Ascending aorta (tissue), 2 donors: ENCODE measurements around the gene ETFDH. TPM values are rescaled to one million over a fixed set of nuclear protein-coding genes. Genes with fewer than 3 reads are reported as not detected.
A peak's percentile ranks its signal among the peaks of the same experiment; 100 is the strongest.
"Not testable (repeated sequence)": the region's sequence is repeated elsewhere in the genome, so short reads cannot be mapped to it uniquely, and the experiment has no call there.

Source experiments
- DNase-seq, 2 donors: peaks; one replicate each; pipeline ENCODE4 v3.0.0-alpha.2; 2019; ENCODE audit warnings: low spot score in 2 of 2
- H3K27ac ChIP-seq, 2 donors: fragments of 200-600 bp; sonication (generic); one replicate each; pipeline ENCODE4 v1.5.1; 2016 to 2017; ENCODE audit warnings: mild to moderate bottlenecking in 1 of 2
- H3K27me3 ChIP-seq: fragments of 200-600 bp; sonication (generic); one replicate; pipeline ENCODE4 v1.5.1; 2017
- H3K36me3 ChIP-seq, 2 donors: fragments of 200-600 bp; sonication (generic); one replicate each; pipeline ENCODE4 v1.5.1; 2016
- H3K4me1 ChIP-seq, 2 donors: fragments of 200-600 bp; sonication (generic); one replicate each; pipeline ENCODE4 v1.5.1; 2016 to 2017; ENCODE audit warnings: mild to moderate bottlenecking in 1 of 2
- H3K4me3 ChIP-seq, 2 donors: fragments of 200-600 bp; sonication (generic); one replicate each; pipeline ENCODE4 v1.5.1; 2016 to 2017; ENCODE audit warnings: mild to moderate bottlenecking in 1 of 2
- H3K9me3 ChIP-seq, 2 donors: fragments of 200-600 bp; sonication (generic); one replicate each; pipeline ENCODE4 v1.5.1; 2016
- CTCF ChIP-seq, 3 experiments: fragments of 200-600 bp in 2 of 3; fragments of 450-650 bp in 1 of 3; sonication (generic) in 2 of 3; IDR thresholded peaks; one replicate each; pipeline ENCODE4 v1.5.1; 2016 to 2019; ENCODE audit warnings: antibody characterized with exemption in 3 of 3, mild to moderate bottlenecking in 1 of 3, moderate library complexity in 1 of 3
- intact Hi-C: fragments of 100-400 bp; cut with DNase I; formaldehyde crosslinking; loops from one replicate; pipeline ENCODE4 v1.15.1; 2023
- total RNA-seq: library from RNA; depleted of rRNA; stranded (reverse); fragments of >200 nt; gene quantifications from one replicate; pipeline ENCODE4 v1.1.0, GENCODE V29; 2016

The ETFDH gene
- total RNA-seq, 1 donor from 2014 or later = 1.4 TPM

- H3K36me3 ChIP-seq = no peaks in the 10 kb centered on the region
- no peak for DNase-seq
- H3K9me3 ChIP-seq = no peaks in the 10 kb centered on the region
- intact Hi-C loops = loop anchor here (2.0 to 10.0 kb wide), 2 partner anchors 449 to 717 kb away; no protein-coding TSS in a partner anchor
- no peaks in the 10 kb centered on the region for H3K27me3 ChIP-seq
- peaks cover 0 to 2% of the 10 kb centered on the region in 2 donors for H3K4me1 ChIP-seq
- no peak overlapping the region for H3K27ac ChIP-seq
- no peak overlapping the region for H3K4me3 ChIP-seq
- no peak for TF ChIP-seq CTCF (IDR thresholded peaks at IDR 0.05)
These were observed 56.1 kb downstream of the ETFDH start for GRCh38 chr4:158728236-158728635.

GRCh38 chr4:158729716-158730559, 57.8 kb downstream of the ETFDH start:
- peak; percentile 78 to 96 (median 94) for TF ChIP-seq CTCF (IDR thresholded peaks at IDR 0.05)
- Histone ChIP-seq H3K36me3 (no peaks in the 10 kb centered on the region), H3K27ac (no peak overlapping the region), H3K9me3 (no peaks in the 10 kb centered on the region), H3K27me3 (no peaks in the 10 kb centered on the region), H3K4me1 (no peaks in the 10 kb centered on the region), H3K4me3 (no peak overlapping the region)
- DNase-seq = peak in 1 of 2 donors; percentile 82
- intact Hi-C loops = loop anchor here (1.0 to 10.0 kb wide), 4 partner anchors 120 to 715 kb away; no protein-coding TSS in a partner anchor

DNA sequence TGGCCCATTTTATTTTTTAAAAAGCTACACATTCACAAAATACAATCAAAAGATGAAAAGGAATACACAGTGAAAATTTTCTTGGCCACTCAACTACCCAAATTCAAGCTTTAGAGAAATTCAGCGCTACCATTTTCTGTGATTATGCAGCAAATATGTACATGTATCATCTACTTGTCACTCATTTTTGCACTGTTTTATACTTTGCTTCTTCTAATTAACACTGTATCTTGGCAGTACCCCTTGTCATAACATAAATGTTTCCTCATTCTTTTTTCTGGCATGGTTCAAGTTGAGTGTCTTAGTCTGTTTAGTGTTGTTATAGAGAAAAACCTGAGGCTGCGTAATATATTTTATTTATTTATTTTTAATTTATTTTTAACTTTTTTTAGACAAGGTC, 66.8 kb downstream of the ETFDH start:
- H3K27me3 ChIP-seq = no peaks in the 10 kb centered on the region
- H3K27ac ChIP-seq = no peak overlapping the region
- no peaks in the 10 kb centered on the region for H3K4me1 ChIP-seq
- TF ChIP-seq CTCF (IDR thresholded peaks at IDR 0.05) = no peak
- no peak for DNase-seq
- H3K36me3 ChIP-seq = no peaks in the 10 kb centered on the region
- intact Hi-C loops = no loop called here
- no peaks in the 10 kb centered on the region for H3K9me3 ChIP-seq
- no peak overlapping the region for H3K4me3 ChIP-seq

DNA sequence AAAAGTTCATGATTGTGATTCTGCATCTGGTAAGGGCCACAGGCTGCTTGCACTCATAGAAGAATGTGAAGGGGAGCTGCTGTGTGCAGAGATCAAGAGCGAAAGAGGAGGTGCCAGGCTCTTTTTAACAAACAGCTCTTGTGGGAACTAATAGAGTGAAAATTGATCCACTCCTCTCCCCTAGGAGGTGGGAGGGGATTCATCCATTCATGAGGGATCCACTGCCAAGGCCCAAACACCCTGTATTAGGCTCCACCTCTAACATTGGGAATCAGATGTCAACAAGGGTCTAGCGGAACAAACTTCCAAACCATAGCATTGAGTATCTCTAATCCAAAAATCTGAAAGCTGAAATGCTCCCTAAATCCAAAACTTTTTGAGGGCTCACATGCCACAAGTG, 67.5 kb downstream of the ETFDH start:
- intact Hi-C loops = no loop called here
- H3K4me1 ChIP-seq = no peaks in the 10 kb centered on the region
- H3K4me3 ChIP-seq = no peak overlapping the region
- no peak for TF ChIP-seq CTCF (IDR thresholded peaks at IDR 0.05)
- no peaks in the 10 kb centered on the region for H3K27me3 ChIP-seq
- no peak for DNase-seq
- no peak overlapping the region for H3K27ac ChIP-seq
- no peaks in the 10 kb centered on the region for H3K36me3 ChIP-seq
- no peaks in the 10 kb centered on the region for H3K9me3 ChIP-seq

- Histone ChIP-seq H3K27me3 (no peaks in the 10 kb centered on the region), H3K36me3 (no peaks in the 10 kb centered on the region), H3K9me3 (no peaks in the 10 kb centered on the region), H3K27ac (no peak overlapping the region), H3K4me1 (no peaks in the 10 kb centered on the region), H3K4me3 (no peak overlapping the region)
- intact Hi-C loops = no loop called here
- TF ChIP-seq CTCF (IDR thresholded peaks at IDR 0.05) = no peak
- no peak for DNase-seq
These were observed 69.4 kb downstream of the ETFDH start for GRCh38 chr4:158741326-158742021.

GRCh38 chr4:158746537-158746936, 74.4 kb downstream of the ETFDH start:
- intact Hi-C loops, H3K27me3 ChIP-seq, H3K36me3 ChIP-seq, H3K4me3 ChIP-seq, H3K27ac ChIP-seq, DNase-seq, H3K4me1 ChIP-seq, H3K9me3 ChIP-seq: not testable (repeated sequence)
